Glutamatergic neuron (in vitro differentiated cells): ENCODE measurements around the gene TRIM29. TPM values are rescaled to one million over a fixed set of nuclear protein-coding genes. Genes with fewer than 3 reads are reported as not detected.

ENCODE experiments used
- DNase-seq: peaks from one replicate; pipeline ENCODE4 v3.0.0; 2022
- H3K27ac Mint-ChIP-seq: one replicate; pipeline ENCODE4 v1.8.0; 2020; ENCODE audit warnings: mild to moderate bottlenecking, mixed read lengths, inconsistent platforms; ENCODE audit not compliant: unreplicated experiment
- H3K27me3 Mint-ChIP-seq: one replicate; pipeline ENCODE4 v1.8.0; 2020; ENCODE audit warnings: mild to moderate bottlenecking, moderate library complexity, mixed read lengths, inconsistent platforms; ENCODE audit not compliant: unreplicated experiment
- H3K36me3 Mint-ChIP-seq: one replicate; pipeline ENCODE4 v1.8.0; 2020; ENCODE audit warnings: mild to moderate bottlenecking, mixed read lengths, inconsistent platforms; ENCODE audit not compliant: unreplicated experiment
- H3K4me1 Mint-ChIP-seq: one replicate; pipeline ENCODE4 v1.8.0; 2020; ENCODE audit warnings: mild to moderate bottlenecking, low read depth, mixed read lengths, inconsistent platforms; ENCODE audit not compliant: unreplicated experiment
- H3K4me3 Mint-ChIP-seq: one replicate; pipeline ENCODE4 v1.8.0; 2020; ENCODE audit warnings: mild to moderate bottlenecking, mixed read lengths, inconsistent platforms; ENCODE audit not compliant: unreplicated experiment
- H3K9me3 Mint-ChIP-seq: one replicate; pipeline ENCODE4 v1.8.0; 2020; ENCODE audit warnings: mild to moderate bottlenecking, moderate library complexity, mixed read lengths, inconsistent platforms; ENCODE audit not compliant: unreplicated experiment
- CTCF ChIP-seq: fragments of 200-600 bp; sonication (generic); IDR thresholded peaks from one replicate; pipeline ENCODE4 v1.5.0; 2021; ENCODE audit not compliant: partially characterized antibody, unreplicated experiment
- total RNA-seq: library from RNA; stranded (reverse); fragmentation: NEBNext Ultra II Directional; extraction: Animal tissue kit (Norgen Biotek cat#: 25700); gene quantifications from one replicate; pipeline ENCODE4 v1.2.1, GENCODE V29; 2021; ENCODE audit not compliant: unreplicated experiment

The TRIM29 gene
- total RNA-seq, 1 donor from 2014 or later, result not detected

GRCh38 chr11:120172054-120172911 lies 34.4 kb upstream of the TRIM29 start:
- Mint-ChIP-seq H3K4me1 (no peaks in the 10 kb centered on the region), H3K36me3 (no peaks in the 10 kb centered on the region), H3K4me3 (no peak overlapping the region), H3K9me3 (peaks cover 5% of the 10 kb centered on the region), H3K27ac (no peak overlapping the region), H3K27me3 (peaks cover 22% of the 10 kb centered on the region)
- TF ChIP-seq CTCF, result peak; percentile 82
- peak; percentile 77 for DNase-seq

GRCh38 chr11:120170741-120171261 lies 32.9 kb upstream of the TRIM29 start:
- H3K9me3 Mint-ChIP-seq, result peaks cover 6% of the 10 kb centered on the region
- H3K4me1 Mint-ChIP-seq, result no peaks in the 10 kb centered on the region
- no peak overlapping the region for H3K4me3 Mint-ChIP-seq
- TF ChIP-seq CTCF, result no peak
- no peak overlapping the region for H3K27ac Mint-ChIP-seq
- DNase-seq, result no peak
- no peaks in the 10 kb centered on the region for H3K36me3 Mint-ChIP-seq
- peaks cover 19% of the 10 kb centered on the region for H3K27me3 Mint-ChIP-seq

GRCh38 chr11:120169981-120170698 lies 32.2 kb upstream of the TRIM29 start:
- no peak overlapping the region for H3K4me3 Mint-ChIP-seq
- H3K36me3 Mint-ChIP-seq, result no peaks in the 10 kb centered on the region
- no peak overlapping the region for H3K27ac Mint-ChIP-seq
- no peak for DNase-seq
- H3K4me1 Mint-ChIP-seq, result no peaks in the 10 kb centered on the region
- peaks cover 19% of the 10 kb centered on the region for H3K27me3 Mint-ChIP-seq
- no peak for TF ChIP-seq CTCF
- peaks cover 6% of the 10 kb centered on the region for H3K9me3 Mint-ChIP-seq

- peak; percentile 85 for DNase-seq
- Mint-ChIP-seq H3K4me1 (no peaks in the 10 kb centered on the region), H3K27ac (no peak overlapping the region), H3K4me3 (peak overlapping the region; percentile 83), H3K36me3 (no peaks in the 10 kb centered on the region), H3K27me3 (peaks cover 19% of the 10 kb centered on the region), H3K9me3 (peaks cover 8% of the 10 kb centered on the region)
- TF ChIP-seq CTCF, result peak; percentile 99
These were observed 31.2 kb upstream of the TRIM29 start for GRCh38 chr11:120168960-120169681.
